Loucy (cell line): ENCODE measurements around the gene MEAF6.

ENCODE experiments used
- EZH2phosphoT487 ChIP-seq: fragments of 200-600 bp; IDR thresholded peaks from 2 replicates; pipeline ENCODE4 v1.6.1; 2018; ENCODE audit warnings: antibody characterized with exemption, mild to moderate bottlenecking, moderate library complexity, borderline replicate concordance
- TF ChIP-seq, protein P1 (sequence below): fragments of 200-600 bp; sonication (generic); conservative IDR thresholded peaks from 2 replicates; pipeline ENCODE4 v1.5.1; 2014; ENCODE audit warnings: mild to moderate bottlenecking, antibody characterized with exemption, low read length

DNA sequence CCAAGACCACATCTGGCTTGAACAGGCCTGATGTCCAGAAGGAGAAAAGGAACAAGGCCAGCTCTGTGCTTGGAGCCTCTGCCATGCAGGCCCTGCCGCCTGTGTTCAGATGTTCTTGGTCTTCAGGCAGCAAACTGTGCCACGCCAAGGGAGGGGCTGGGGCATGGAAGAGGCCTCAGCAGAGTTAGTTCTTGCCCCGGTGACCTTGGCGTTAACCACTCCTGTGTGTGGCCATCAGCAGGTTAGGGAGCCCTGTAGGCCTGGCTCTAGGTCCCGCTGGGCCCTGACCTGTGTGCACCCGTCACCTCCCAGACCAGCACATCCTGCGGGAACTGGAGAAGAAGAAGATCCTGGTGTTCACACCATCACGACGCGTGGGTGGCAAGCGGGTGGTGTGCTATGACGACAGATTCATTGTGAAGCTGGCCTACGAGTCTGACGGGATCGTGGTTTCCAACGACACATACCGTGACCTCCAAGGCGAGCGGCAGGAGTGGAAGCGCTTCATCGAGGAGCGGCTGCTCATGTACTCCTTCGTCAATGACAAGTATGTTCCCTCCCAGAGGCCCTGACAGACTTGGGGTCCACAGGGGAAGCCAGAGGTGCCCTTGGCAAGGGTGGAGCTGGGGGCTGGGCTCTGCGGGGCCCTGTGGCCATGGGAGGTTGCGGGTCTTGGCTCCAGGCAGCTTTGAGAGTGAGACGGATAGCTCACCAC is 33.1 kb downstream of the MEAF6 start:
- TF ChIP-seq, protein P1, sequence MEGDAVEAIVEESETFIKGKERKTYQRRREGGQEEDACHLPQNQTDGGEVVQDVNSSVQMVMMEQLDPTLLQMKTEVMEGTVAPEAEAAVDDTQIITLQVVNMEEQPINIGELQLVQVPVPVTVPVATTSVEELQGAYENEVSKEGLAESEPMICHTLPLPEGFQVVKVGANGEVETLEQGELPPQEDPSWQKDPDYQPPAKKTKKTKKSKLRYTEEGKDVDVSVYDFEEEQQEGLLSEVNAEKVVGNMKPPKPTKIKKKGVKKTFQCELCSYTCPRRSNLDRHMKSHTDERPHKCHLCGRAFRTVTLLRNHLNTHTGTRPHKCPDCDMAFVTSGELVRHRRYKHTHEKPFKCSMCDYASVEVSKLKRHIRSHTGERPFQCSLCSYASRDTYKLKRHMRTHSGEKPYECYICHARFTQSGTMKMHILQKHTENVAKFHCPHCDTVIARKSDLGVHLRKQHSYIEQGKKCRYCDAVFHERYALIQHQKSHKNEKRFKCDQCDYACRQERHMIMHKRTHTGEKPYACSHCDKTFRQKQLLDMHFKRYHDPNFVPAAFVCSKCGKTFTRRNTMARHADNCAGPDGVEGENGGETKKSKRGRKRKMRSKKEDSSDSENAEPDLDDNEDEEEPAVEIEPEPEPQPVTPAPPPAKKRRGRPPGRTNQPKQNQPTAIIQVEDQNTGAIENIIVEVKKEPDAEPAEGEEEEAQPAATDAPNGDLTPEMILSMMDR: no peak
- no peak for TF ChIP-seq EZH2phosphoT487
